ENCODE measurements around the gene STK24.
A peak's percentile ranks its signal among the peaks of the same experiment; 100 is the strongest.

Gene STK24

GRCh38 chr13:98446234-98446621 is 130.7 kb downstream of the STK24 start:
- no peak for DNase-seq

GRCh38 chr13:98445340-98446233 is 131.3 kb downstream of the STK24 start:
- DNase-seq: peak; percentile 79

DNA sequence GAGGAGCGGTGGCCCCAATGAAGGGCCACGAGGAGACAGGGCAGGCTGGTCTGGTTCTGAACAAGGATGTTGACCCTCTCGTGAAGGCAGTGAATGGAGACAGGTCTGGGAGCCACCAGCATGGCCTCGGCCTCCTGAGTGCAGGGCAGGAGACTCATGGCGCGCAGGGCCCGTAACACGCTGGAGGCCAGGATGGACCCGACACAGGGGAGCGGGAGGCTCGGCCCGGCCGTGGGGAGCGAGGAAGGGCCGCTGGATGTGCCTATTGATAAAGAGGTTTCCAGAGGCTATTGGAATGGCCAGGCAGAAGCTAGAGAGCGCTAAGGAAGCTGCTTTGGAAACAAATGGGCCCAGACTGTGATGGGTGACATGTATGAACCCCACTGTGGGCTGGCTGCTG is 132.5 kb downstream of the STK24 start:
- DNase-seq: no peak

DNA sequence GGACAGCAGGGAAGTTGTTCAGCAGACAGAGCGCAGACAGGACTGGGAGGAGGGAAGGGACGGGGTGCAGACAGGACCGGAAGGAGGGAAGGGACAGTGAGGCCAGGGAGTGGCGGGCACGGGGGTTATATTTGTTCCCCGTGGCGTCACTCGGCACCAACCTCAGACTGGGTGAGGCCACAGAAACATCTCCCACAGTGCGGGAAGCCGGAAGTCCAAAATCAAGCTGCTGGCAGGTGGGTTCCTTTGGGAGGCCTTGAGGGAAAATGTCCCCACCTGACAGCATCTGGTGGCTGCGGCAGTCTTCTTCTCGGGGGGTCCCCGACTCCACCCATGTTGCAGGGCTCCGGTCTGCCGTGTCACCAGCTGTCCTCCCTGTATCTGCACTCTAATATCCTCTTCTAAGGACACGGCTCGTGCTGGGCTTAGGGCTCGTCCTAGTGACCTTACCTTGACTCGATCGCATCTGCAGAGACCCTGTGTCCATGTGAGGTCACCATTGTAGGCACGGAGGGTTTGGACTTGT is 133.0 kb downstream of the STK24 start:
- no peak for DNase-seq

GRCh38 chr13:98443329-98443728 is 133.6 kb downstream of the STK24 start:
- DNase-seq: no peak

- DNase-seq: no peak
Observed at GRCh38 chr13:98442391-98443230, 134.3 kb downstream of the STK24 start.

DNA sequence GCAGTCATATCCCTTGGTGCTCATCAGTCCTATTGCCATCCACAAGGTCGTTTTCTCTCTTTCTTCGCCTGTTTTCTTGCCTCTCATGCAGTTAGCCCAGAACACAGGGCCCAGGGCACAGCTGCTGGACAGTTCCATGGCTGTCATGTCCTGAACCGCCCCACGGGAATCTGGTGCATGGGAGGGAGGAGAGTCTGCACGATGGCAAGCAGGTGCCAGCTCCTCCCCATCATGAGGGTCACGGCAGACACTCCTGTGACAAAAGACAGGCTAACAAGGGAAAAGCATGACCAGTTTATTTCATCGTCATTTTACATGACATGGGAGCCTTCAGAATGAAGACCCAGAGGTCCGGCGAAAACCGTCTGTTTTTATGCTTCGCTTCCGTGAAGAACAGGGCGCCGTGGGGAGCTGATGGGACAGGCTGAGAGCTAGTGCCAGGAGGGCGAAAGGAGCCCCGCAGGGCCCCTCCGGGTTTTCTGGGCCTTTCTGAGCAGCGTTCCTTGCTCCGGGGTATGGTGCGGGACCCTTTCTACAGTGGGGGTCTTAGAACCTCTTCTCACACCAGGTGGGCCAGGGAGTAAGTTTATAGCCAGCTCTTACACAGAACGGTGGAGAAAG is 135.7 kb downstream of the STK24 start:
- no peak for DNase-seq

GRCh38 chr13:98440390-98441055 is 136.4 kb downstream of the STK24 start:
- no peak for DNase-seq

GRCh38 chr13:98439896-98440295 is 137.0 kb downstream of the STK24 start:
- DNase-seq: no peak

DNA sequence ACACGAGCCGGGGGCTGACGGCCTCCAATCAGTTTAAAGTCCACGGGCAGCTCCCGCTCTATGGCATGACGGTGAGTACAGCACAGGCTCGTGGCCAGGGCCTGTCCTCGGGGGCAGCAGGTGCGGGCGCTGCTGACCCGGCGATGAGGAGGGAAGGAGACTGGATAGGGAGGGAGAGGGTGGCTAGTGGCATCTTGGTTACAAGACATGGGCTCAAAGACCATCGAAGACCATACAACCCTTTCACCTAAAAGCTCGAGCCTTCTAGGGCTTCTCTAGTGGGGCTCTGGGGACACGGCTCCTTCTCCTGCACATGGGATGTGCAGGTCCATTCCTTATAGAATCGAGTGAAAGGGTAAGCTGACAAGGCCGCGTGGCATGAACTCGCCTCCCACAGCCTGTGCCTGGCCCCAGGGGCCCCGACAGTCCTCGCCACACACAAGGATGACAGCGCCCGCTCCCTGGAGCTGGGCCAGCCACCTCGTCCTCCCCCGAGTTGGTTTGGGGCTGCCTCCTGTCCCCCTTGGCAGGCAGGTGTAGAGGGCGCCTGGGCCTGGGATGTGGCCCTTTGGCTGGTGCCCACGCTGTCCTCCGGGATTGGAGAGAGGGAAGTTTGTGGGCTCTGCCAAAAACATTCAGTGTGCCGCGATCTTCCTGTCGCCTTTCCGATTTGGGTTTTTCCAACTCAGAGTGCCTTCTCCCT is 137.6 kb downstream of the STK24 start:
- no peak for DNase-seq

DNA sequence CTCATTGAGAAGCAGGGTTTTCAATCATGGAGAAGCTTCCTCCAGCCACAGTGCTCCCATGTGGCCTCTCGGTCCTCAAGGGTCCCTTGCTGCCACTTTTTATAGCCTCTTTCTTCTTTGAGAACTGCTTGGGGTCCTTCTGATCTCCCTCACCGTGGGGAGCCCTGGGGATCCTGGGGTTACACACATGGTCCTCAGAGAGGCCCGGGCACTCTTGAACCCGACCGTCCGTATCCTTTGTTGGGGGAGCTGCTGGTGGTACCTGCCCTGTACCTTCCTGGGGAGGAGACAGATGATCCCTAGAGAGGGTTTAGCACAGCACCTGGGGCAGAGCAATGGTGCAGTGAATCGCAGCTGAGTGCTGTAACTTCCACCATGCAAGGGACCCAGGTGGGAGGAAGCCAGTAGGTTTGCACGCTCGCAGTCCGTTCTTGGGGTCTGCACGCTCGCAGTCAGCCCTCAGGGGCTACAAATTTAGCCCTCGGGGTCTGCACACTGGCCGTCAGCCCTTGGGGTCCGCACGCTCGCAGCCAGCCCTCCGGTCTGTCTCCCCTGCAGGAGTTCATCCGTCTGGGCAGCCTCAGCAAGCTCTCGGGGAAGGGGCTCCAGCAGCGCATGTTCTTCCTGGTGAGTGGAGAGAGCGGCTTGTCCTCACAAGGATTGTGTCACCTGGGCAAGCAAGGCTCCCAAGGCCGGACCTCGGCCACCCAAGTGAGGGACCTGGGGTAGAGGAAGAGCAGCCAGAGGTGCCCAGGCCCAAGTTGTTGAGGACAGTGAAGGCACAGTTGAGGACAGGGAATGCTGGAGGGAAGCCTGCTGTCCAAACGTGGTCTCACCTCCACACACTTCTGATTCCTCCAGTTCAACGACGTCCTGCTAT is 138.4 kb downstream of the STK24 start:
- DNase-seq: no peak

GRCh38 chr13:98436233-98436910 is 140.5 kb downstream of the STK24 start:
- DNase-seq: no peak

DNA sequence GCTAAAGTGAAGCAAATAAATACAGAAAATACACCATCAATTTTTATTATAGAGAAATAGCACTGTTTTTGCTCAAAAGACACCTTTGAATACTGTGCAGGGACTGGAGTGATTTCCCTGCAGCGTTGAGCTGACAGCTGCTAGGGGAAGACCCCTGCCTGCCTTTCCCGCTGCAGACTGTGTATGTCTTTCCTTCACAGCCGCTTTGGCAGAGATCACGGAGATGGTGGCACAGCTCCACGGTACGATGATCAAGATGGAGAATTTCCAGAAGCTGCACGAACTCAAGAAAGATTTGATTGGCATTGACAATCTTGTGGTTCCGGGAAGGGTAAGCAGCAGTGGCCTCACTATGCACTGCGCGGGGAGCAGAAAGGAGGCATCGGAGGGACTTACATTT is 141.5 kb downstream of the STK24 start:
- no peak for DNase-seq

DNA sequence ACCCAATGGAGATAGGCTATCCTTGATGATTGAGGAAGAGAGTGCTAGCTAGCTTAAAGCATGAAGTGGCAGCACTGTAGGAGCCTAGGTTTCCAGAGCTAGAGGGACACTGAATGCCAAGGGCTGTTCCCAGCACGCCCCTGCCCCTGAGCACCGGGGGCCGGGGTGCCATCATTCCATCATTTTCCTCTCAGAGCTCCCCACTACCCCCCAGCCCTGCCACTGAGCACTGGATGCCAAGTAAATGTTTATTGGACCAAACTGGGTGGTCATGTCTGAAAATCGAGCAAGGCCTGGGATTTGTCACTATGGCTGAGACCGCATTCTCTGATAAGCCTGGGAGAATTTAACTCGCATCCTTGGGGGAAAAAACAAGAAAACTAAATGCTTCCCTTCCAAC is 142.8 kb downstream of the STK24 start:
- no peak for DNase-seq

DNA sequence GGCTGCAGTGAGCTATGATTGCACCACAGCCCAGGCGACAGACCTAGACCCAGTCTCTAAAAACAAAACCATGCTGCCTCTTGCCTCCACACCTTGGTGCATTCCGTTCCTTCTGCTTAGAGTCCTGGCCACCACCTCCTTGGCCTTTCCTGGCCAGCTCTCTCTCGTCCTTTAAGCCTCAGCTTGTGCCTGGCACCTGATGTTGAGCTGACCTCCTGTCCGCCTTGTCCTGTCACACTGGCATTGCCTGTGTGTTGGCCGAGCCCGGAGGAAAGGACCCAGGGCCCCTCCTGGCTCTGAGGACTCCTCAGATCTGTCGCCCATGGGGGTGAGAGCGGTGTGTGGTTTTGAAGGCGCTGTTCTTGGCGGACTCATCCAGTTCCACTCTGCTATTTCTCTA is 143.3 kb downstream of the STK24 start:
- no peak for DNase-seq

DNA sequence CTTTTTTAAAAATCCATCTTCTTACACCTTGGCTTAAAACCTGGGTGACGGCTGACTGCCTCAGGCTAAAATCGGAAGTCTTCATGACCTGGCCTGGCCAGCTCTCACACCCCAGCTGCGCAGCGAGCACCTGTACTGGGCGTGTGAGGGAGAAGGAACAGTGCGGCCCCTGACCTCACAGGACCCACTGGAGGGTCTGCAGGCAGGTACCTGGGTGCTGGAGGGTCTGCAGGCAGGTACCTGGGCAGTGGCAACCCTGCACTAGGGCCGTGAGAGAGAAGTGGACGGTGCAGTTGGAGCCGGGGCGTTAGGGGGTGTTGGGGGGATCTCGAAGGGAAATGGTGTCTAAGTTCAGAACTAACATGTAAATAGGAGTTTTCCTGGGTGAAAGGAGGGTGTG is 144.3 kb downstream of the STK24 start:
- no peak for DNase-seq

DNA sequence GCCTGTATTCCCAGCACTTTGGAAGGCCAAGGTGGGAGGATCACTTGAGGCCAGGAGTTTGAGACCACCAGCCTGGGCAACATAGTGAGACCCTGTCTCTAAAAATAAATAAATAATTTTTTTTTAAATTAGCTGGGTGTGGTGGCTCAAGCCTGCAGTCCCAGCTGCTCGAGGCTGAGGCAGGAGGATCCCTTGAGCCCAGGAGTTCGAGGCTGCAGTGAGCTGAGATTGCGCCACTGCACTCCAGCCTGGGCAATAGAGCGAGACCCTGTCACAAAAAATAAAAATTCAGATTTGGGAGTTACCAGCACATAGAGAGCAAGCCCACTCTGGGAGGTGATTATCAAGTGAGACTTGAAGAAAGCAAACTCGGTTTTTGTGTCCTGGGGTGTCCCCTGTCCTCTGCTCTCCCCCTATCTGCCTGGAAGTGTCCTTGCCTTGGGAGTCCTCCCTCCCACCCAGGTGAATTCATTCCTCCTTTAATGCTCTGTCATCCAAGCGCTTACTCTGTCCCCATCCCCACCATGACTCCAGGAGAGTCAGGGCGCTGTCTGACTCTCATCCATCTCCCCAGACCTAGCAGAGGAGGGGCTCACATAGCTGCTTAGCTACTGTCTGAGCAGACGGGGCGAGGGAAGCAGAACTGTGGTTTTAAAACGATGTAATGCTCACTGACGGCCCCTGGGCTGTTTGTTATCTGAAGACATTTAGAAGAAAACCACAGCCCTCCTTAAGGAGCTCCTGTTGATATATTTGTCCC is 146.8 kb downstream of the STK24 start:
- no peak for DNase-seq

DNA sequence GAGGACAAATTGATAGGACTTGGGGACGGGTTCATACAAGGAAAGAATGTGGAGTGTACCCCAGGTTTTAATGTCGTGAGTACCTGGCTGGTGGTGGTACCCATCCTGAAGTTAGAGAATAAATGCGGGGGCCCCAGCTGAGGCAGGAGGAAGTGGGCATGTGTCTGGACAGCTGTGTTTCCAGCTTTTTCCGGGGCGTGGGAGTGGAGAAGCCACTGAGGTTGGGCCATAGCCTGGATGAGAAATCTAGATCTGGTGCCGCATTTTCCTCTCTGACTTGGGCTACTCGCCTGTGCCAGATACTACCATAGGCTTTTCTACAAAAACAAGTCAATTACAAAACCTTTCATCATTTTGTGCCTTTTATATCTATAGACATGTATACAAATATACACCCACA is 147.4 kb downstream of the STK24 start:
- no peak for DNase-seq

GRCh38 chr13:98429081-98429480 is 147.8 kb downstream of the STK24 start:
- DNase-seq: no peak

Data from activated naive CD4-positive, alpha-beta T cell treated with Interleukin-2 at 50 U/mL for 16 hours (primary cell).